Upper lobe of right lung (tissue), 1 donor: Measurements from ENCODE around the gene SIK3. TPM values are rescaled to one million over a fixed set of nuclear protein-coding genes. Genes with fewer than 3 reads are reported as not detected.

ENCODE experiments used
- ATAC-seq: fragments of 200-7000 bp; cut with Tn5 transposase; one replicate; pipeline ENCODE4 v1.9.1; 2020; ENCODE audit warnings: mild to moderate bottlenecking, moderate library complexity
- DNase-seq: peaks from one replicate; pipeline ENCODE4 v3.0.0-alpha.2; 2020
- H3K27ac ChIP-seq: fragments of 200-600 bp; one replicate; pipeline ENCODE4 v1.8.0; 2022
- H3K27me3 ChIP-seq: fragments of 200-600 bp; one replicate; pipeline ENCODE4 v1.8.0; 2022; ENCODE audit warnings: mild to moderate bottlenecking
- H3K36me3 ChIP-seq: fragments of 200-600 bp; one replicate; pipeline ENCODE4 v1.8.0; 2022
- H3K4me1 ChIP-seq: fragments of 200-600 bp; one replicate; pipeline ENCODE4 v1.8.0; 2022
- H3K4me3 ChIP-seq: fragments of 200-600 bp; one replicate; pipeline ENCODE4 v1.8.0; 2022; ENCODE audit warnings: mild to moderate bottlenecking
- H3K9me3 ChIP-seq: fragments of 200-600 bp; one replicate; pipeline ENCODE4 v1.8.0; 2022
- CTCF ChIP-seq: fragments of 200-600 bp; IDR thresholded peaks from one replicate; pipeline ENCODE4 v1.8.0; 2022; ENCODE audit warnings: antibody characterized with exemption
- intact Hi-C: fragments of 100-400 bp; cut with DNase I; formaldehyde crosslinking; loops from one replicate; pipeline ENCODE4 v1.11.0; 2022
- total RNA-seq: library from RNA; stranded (reverse); fragmentation: NEBNext Ultra II Directional; extraction: Animal tissue kit (Norgen Biotek cat#: 25700); gene quantifications from one replicate; pipeline ENCODE4 v1.2.1, GENCODE V29; 2021
- donor health status: DM: no; HTN: yes; CAD: no; lungs with severe emphysema.

SIK3 gene
- total RNA-seq, 1 donor from 2014 or later = 37.1 TPM

GRCh38 chr11:117099696-117100095 lies 1.5 kb upstream of the SIK3 start:
- intact Hi-C loops = loop anchor here (10.0 kb wide), 2 partner anchors 125 to 315 kb away; partner anchors contain the start of gene ZPR1

DNA sequence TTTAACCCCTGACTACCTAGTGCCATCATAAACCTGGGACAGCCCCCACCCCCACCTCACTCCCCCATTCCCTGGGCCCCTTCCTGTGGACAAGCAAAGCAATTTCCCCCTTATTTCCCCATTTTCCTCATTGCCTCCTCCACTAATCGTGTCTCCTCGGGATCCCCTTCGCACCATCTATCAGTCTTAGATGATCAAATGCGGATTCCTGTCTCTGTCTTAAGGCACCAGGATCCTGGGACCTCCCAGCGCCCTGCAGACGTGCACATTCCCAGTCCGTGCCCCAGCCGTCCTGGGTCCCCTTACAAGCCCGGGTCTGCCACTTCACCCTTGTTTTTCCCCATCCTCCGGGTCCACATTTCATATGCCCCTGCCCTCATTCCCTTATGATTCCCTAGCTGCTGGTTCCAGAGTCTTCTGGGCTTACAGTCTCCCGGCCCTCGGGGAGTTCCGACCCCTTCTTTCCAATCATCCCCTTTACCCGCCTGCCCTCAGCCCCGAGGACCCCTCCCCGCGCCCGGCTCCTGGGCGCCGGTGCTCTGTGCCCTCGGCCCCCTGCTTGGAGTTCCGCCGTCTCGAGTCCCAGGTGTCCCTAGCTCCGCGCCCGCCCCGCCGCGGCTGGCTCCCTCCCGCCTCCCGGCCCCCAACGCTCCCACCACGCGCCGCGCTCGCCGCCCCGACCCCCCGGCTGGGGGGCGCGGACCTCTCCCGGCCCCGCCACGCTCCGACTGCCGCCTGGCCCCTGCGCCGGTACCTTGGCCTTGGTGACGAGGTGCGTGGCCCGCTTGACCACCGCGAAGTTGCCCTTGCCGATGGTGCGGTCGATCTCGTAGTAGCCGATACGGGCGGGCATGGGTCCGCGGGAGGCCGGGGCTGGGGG lies 599 bp downstream of the SIK3 start:
- intact Hi-C loops = no loop called here
- H3K4me3 ChIP-seq = peak overlapping the region; percentile 76
- no peaks in the 10 kb centered on the region for H3K36me3 ChIP-seq
- ATAC-seq = peak; percentile 36
- DNase-seq = peak; percentile 82
- no peaks in the 10 kb centered on the region for H3K27me3 ChIP-seq
- H3K9me3 ChIP-seq = no peaks in the 10 kb centered on the region
- H3K27ac ChIP-seq = peak overlapping the region; percentile 88
- no peak for TF ChIP-seq CTCF
- peaks cover 35% of the 10 kb centered on the region for H3K4me1 ChIP-seq

More at GRCh38 chr11:117099696-117100095, 1.5 kb upstream of the SIK3 start:
- ATAC-seq (no peak), DNase-seq (no peak)
- Histone ChIP-seq H3K27ac (peak overlapping the region; percentile 99), H3K4me3 (no peak overlapping the region), H3K27me3 (no peaks in the 10 kb centered on the region), H3K9me3 (no peaks in the 10 kb centered on the region), H3K36me3 (no peaks in the 10 kb centered on the region), H3K4me1 (peaks cover 31% of the 10 kb centered on the region)
- no peak for TF ChIP-seq CTCF

DNA sequence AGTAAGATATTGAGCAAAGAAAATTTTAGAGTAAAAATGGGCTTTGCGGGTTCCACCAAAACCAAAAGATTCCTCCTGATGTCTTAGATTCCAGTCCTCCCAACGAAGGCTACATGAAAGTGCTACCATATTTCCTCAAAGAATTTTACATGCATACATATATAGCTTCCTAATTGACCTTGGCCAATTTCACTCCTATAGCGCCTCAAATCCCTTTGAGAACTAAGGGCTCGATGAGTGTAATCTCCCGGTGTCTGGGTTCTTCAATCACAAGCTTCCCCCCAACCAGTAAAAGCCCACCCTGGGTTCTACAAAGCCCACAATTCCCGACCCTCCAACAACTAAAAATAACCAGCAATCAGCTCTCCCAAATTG lies 1.2 kb downstream of the SIK3 start:
- Histone ChIP-seq H3K27me3 (no peaks in the 10 kb centered on the region), H3K36me3 (no peaks in the 10 kb centered on the region), H3K4me1 (peaks cover 35% of the 10 kb centered on the region), H3K9me3 (no peaks in the 10 kb centered on the region), H3K27ac (peak overlapping the region; percentile 88), H3K4me3 (peak overlapping the region; percentile 76)
- TF ChIP-seq CTCF = no peak
- DNase-seq (no peak), ATAC-seq (no peak)
- intact Hi-C loops = no loop called here

- no peak for DNase-seq
Measured at GRCh38 chr11:117096201-117096991, 1.8 kb downstream of the SIK3 start.

More at GRCh38 chr11:117096201-117096991, 1.8 kb downstream of the SIK3 start:
- Histone ChIP-seq H3K9me3 (no peaks in the 10 kb centered on the region), H3K27ac (peak overlapping the region; percentile 88), H3K36me3 (no peaks in the 10 kb centered on the region), H3K4me1 (peaks cover 35% of the 10 kb centered on the region), H3K4me3 (peak overlapping the region; percentile 76), H3K27me3 (no peaks in the 10 kb centered on the region)
- TF ChIP-seq CTCF = no peak
- intact Hi-C loops = no loop called here
- no peak for ATAC-seq
